HT-29 (cell line): Measurements from ENCODE around the gene GAL3ST2. TPM values are rescaled to one million over a fixed set of nuclear protein-coding genes. Genes with fewer than 3 reads are reported as not detected.
"Not testable (repeated sequence)": the region's sequence is repeated elsewhere in the genome, so short reads cannot be mapped to it uniquely, and the experiment has no call there.

Experiments
- DNase-seq: peaks from one replicate; pipeline ENCODE4 v3.0.0-alpha.2; 2015; ENCODE audit warnings: low spot score
- total RNA-seq: library from RNA; depleted of rRNA; stranded (reverse); fragments of >200 nt; shearing (Covaris generic); gene quantifications from 2 replicates; pipeline ENCODE4 v1.2.3, GENCODE V29; 2014

GAL3ST2 gene
- total RNA-seq, 1 experiment from 2014 or later: not detected

DNA sequence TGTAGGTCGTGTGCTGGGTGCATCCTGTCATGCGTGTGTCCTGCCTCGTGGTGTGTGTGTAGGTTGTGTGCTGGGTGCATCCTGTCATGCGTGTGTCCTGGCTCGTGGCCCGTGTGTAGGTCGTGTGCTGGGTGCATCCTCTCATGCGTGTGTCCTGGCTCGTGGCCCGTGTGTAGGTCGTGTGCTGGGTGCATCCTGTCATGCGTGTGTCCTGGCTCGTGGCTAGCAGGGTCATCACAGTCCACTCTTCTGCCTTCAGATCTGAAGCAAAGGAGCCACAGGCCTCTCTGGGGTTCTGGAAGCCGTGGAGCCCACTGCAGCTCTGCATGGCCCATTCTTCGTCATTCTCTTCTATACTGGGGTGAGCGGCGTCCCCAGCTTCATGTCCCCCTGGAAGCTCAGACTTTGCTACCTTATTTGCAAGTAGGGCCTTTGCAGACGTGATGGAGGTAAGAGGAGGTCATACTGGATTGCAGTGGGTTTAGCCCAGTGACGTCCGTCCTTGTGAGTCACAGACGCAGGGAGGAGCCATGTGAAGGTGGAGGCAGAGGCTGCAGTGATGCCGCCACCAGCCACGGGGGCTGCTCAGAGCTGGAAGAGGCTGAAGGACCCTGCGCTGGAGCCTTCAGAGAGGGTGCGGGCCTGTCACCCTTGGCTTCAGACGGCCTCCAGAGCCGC is 43.5 kb downstream of the GAL3ST2 start:
- not testable (repeated sequence) for DNase-seq

DNA sequence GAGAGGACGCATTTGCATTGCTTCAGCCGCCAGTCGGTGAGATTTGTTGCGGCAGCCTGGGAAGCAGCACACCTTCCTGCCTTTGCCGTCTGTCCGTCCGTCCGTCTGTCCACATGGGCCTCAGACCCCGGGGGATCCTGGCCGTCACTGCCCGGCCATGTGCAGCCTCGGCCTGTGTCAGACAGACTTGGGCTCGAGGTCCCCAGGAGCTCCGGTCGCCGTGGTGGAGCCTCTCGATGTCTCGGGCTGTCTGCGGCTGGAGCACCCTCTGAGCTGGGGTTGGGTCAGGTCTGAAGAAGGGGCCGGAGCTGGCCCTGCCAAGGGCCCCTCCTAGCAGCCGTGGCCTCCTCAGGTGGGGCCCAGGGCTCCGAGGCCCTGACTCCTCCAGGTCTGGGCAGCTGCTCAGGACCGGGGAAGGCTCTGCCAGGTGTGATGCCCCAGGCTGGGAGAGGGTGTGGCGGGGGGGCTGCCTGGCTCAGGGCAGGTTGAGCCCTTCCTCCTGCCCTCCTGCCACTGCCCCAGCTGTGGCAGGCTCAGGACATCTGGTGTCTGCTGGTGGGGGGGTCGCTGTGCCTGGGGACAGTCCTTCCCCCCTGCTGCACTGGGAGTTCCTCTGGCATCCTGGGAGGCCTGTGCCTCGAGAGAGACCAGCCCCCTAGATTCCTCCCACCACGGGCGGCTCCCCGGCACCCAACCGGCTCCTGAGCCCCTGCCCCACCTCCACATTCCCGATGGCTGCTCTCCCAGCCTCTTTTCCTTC is 44.2 kb downstream of the GAL3ST2 start:
- no peak for DNase-seq

DNA sequence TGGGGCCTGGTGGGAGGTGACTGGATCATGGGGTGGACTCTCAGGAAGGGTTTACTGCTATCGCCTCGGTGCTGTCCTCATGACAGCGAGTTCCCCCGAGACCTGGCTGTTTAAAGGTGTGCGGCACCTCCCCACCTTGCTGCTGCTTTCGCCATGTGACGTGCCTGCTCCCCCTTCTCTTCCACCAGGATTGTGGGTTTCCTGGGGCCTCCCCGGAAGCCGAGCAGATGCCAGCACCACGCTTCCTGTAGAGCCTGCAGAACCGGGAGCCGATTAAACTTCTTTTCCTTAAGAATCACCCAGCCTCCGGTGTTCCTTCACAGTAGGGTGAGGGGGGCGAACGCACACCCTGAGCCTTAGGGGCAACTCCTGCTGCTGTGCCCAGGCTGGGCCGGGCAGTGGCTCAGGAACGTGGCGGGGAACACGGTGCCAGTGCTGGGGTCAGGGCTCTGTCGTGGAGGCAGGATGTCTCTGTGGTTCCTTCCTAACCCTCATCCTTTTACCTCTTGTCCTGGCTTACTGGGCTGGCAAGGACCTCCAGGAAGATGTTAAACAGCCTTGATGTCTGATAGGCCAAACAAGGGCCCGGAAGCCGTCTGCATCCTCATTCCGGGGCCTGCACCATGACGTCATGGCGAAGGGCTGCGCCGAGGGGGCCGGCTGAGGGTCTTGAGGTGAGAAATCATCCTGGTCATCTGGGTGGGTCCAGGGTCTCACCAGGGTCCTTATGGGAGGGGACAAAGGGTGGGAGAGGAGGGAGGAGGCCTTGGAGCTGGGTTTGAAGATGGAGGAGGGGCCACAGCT is 45.0 kb downstream of the GAL3ST2 start:
- no peak for DNase-seq

DNA sequence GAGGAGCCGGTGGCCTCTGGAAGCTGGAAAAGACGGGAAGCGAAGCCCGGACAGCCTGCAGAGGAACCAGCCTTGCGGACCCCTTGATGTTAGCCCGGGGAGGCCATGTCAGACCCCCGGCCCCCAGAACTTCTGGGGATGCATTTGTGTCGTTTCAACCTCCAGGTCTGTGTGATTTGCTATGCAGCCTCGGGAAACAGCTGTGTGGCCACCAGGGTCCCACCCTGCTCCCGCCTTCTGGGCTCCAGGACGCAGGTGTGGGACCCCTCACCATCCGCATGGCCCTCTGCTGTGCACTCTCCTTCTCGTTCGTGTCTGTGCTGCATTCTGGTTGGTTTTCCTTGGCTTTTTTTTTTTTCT is 45.6 kb downstream of the GAL3ST2 start:
- no peak for DNase-seq

DNA sequence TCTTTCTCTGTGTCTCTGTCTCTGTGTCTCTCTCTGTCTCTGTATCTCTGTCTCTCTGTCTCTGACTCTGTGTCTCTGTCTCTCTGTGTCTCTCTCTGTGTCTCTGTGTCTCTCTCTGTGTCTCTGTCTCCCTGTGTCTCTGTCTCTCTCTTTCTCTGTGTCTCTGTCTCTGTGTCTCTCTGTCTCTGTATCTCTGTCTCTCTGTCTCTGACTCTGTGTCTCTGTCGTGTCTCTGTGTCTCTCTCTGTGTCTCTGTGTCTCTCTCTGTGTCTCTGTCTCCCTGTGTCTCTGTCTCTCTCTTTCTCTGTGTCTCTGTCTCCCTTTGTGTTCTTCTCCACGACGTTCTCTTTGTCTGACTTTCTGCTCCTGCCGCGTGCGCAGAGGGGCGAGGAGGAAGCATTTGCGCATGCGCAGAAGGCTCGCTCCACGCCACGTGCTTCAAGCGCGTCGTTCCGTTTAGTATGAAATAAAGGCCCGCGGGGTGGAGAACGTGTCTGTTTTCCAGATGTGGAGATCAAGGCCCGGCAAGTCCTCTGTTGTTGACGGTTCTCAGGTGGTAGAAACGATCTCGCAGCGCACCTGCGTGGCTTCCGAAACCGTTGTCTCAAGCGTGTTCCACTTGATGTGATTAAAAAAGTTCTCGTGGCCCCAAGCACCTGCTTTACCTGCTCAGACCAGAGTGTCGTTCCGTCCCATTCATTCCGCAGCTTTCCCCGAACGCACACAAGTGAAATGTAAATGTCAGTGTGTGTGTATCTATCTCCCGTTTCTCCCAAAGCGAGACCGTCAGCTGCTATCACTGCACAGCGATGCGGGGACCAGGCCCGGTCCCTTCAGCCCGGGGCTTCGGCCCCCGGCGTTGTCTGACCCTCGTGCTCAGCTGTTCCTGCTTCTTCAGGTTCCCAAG is 47.2 kb downstream of the GAL3ST2 start:
- not testable (repeated sequence) for DNase-seq

DNA sequence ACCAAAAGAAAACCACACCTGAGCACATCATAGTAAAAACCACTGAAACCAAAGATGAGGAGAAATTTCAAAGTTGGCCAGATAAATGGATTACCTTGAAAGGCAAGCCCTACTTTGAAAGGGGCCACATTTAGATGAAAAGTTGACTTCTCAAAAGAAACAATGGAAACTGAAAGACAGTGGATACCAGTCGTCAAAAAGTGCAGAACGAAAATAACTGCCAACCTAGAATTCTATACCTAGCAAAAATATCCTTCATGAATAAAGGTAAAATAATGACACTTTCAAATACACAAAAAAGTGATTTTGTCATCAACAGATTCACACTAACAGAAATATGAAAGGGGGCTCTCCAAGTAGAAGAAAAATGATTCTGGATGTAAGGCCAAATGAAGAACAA is 50.8 kb downstream of the GAL3ST2 start:
- DNase-seq: no peak

DNA sequence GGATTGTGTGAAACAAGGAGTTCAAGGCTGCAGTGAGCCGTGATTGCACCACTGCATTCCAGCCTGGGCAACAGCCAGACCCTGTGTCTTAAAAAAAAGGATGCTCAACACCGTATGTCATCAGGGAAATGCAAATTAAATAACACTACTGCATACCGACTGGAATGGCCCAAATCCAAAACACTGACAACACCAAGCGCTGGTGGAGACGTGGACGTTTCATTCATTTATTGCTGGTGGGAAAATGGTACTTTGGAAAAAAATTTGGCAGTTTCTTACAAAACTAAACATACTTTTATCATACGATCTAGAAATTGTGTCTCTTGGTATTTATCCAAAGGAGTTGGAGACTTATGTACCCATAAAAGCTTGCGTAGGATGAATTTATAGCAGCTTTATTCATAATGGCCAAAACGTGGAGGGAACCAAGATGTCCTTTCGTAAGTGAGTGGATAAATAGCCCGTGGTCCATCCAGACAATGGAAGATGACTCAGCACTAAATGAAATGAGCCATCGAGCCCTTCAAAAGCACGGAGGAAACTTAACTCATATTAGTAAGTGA is 56.6 kb downstream of the GAL3ST2 start:
- no peak for DNase-seq

DNA sequence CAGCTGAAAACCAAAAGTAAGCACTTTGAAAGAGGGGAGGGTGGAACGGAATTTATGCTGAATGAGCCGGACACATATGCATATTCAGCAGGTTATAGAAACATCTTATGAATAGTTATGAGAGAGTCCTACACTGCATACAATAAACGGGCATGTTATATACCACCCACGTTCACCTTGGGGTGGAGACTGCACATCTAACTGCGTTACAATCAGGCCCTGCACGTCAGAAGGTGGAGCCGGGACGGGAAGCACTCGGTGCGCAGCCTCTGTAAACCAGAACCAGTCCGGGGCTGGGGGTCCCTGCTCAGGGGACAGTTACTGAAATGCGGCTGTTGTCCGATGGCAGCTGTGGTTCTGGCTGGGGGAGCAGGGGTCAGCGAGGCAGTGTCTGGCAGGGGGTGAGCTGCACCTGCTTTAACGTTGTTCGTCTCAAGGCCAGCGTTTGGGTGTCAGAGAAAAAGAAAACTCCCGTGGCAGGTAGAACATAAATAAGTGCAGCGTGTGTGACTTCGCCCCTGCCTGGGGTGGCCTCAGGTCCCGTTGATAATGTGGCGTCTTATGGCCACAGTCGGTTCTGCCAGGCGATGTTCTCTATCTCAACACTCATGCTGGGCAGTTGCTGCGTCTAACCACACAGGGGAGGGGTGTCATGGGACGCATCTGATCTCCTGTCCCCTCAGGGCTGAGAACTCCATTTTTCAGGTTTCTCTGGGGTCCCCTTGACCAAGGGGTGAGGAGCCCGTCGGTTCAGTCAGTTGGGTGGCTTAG is 57.3 kb downstream of the GAL3ST2 start:
- DNase-seq: not testable (repeated sequence)

DNA sequence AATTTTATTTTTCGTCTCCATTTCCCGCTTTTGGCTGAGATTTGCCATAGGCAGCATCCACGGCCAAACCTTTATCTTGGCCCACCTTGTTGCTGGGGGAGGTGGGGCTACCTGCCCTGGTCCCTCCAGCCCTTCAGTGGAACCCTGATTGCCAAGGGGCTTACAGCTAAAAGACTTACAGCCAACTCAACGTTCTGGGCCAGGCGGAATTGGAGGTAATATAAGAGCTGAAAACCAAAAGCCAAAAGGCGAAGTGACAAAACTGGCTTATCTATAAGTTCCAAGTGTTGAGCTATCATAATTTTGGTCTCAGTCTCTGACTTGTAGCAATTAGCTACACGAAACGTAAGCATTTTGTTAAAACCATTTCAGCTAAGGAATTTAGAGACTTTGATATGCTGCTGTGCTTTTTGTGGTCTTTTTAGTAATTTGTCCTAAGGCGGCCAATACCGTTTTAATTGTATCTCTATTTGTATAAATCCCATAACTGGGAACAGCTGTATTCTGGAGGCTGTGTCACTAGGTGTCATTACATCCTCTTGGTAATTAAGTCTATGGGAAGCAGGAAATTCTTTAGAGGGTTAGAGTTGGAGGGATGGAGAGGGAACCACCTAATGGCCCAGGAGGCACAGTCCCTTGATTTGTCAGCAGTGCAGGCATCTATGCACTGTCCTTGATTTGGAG is 58.0 kb downstream of the GAL3ST2 start:
- no peak for DNase-seq

DNA sequence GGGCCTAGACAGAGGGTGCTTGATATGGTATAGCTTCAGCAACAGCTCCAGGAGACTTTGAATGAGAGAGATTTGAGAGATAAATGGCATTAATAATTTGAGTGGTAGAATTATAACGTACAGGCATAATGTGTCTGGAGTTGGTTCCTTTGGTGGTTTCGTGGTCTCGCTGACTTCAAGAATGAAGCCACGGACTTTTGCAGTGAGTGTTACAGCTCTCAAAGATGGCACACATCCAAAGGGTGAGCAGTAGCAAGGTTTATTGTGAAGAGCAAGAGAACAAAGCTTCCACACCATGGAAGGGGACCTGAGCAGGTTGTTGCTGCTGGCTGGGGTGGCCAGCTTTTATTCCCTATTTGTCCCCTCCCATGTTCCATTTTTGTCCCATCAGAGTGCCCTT is 59.0 kb downstream of the GAL3ST2 start:
- no peak for DNase-seq

DNA sequence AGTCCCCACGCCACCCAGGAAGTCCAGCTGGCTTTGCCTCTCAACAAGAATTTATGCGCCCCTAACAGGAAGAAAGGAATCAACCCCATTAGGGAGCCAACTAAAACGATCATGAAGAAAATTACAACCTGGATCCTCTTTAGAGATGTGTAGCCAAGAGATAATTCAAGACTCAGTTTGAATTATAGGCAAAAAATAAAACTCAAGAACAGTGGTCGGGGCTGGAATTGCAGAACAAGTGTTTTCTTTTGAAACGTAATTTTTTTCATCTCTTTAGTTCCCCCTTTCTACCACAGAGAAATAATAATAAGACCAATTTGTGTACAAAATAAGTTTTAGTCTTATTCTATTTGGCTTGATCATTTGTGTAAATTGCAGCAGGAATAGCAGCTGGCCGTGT is 59.7 kb downstream of the GAL3ST2 start:
- DNase-seq: no peak

DNA sequence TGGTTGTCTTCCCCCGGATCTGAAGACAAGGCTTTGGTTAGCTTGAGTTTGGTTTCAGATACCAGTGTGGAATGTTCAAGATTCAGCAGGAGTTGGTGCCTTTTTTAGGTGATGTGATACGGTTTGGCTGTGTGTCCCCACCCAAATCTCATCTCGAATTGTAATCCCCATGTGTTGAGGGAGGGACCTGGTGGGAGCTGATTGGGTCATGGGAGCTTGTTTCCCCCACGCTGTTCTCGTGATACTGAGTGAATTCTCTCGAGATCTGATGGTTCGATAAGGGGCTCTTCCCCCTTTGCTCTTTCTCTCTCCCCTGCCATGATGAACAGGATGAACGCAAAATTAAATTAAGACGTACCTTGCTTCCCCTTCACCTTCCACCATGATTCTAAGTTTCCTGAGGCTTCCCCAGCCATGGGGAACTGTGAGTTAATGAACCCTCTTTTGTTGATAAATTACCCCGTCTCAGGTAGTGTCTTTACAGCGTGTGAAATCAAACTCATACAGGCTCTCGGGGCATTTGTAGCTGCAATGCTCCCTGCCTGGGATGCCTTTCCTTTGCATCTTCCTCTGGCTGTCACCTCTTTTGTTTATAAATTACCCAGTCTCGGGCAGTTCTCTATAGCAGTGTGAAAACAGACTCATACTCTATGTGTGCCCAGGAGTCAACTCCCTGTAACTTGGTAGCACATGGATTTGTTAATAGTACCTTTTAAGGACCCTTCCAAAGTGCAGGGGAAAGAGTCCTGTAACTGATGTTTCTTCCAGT is 60.8 kb downstream of the GAL3ST2 start:
- no peak for DNase-seq

DNA sequence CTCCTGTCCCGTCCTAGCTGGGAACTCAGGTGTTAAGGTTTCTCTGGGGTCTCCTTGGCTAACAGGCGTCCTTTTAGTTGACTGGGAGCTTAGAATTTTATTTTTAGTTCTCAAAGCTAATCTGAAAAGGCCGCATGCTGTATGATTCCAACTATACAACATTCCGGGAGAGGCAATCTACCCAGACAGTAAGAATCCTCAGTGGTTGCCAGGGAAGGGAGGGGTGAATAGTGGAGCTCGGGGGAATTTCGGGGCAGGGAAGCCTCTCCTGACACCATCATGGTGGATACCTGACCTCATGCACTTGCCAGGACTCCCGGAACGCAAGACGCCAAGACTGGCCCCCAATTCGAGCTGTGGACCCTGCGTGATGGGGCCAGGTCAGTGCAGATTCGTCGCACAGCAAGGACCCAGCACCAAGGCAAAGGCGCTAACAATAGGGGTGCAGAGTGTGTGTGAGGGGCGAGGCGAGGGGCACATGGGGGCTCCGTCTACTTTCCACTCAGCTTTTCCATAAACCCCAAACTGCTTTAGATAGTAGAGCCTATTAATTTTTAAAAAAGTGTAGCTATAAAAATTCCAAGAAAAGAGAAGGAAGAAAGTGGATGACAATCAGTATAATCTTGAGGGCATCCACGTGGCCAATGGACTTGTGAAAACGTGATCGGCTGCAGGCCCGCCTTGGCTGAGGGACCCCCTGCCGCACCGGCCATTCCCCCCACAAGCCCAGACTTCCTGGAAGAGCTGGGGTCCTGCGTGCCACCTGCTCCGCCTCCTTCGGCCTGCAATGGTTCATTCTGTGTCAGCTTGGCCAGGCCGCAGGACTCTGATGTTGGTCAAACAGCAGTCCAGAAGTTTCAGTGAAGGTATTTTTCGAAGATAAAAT is 64.8 kb downstream of the GAL3ST2 start:
- DNase-seq: no peak

DNA sequence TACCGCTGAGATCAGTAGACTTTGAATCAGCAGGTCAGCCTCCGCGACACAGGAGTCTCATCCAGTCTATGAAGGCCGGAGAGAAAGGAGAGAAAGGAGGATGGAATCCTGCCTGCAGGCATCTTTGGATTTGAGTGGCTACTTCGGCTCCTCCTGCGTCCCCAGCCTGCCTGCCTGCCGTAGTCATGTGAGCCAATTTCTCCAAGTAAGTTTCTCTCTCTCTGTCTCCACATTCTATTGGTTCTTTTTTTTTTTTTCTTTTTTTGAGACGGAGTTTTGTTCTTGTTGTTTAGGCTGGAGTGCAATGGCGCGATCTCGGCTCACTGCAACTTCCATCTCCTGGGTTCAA is 65.4 kb downstream of the GAL3ST2 start:
- no peak for DNase-seq

DNA sequence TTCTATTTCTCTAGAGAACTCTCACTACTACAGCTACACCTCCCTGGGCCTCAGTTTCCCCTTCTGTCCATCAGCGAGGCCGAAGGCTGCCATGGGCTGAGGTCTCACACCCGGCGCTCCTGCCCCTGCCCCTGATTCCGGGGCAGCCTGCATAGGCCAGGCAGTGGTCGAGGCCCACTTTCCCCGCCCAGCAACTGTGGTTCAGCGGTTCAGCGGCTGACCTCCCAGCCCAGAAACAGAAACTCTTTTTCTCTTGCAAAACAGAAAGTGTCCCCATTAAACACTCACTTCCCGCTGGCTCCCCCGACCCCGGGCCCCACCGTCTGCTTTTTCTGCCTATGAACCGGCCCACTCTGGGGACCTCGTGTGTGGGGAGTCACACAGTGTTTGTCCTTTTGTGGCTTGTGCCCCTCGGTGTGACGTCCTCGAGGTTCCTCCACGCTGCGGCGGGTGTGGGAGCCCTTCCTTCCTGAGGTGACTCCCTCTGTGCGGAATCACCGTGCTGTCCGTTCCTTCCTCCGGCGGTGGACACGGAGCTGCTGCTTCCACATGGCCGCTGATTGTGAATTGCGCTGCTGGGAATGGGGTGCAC is 66.1 kb downstream of the GAL3ST2 start:
- no peak for DNase-seq

DNA sequence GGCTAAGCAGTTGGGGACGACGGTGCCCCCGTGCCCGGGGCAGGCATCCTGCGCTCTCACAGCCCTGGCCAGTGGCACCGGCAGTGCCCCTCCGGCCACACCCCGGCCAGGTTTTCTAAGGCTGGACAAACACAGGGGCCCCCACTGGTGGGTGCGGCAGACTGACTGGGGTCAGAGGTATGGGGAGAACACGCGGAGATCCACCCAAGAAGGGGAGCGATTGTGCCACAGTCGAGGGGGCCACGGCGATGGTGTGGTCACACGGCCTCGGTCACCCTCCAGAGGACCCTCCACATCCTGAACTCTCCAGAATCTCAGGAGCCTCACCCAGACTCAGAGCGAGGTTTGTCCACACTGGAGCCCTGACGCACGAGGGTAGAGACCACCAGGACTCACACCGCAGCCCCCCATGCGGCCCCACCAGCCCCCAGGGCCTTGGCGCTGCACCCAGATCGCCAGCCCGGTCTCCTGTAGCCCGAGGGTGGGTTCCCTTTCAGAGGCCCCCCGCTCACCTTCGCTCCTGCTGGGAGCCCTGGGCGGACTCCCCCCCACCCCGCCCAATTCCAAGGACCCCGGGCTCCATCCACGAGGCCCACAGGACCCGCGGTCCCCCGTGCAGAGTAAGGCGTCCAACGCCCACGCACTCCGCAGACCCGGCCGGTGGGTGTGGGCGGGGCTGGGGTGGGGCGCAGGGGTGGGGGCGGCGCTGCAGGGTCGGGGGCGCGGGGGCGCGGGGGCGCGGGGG is 66.9 kb downstream of the GAL3ST2 start:
- no peak for DNase-seq
